DMS153 (cell line): ENCODE data around the gene UVSSA.
"Not testable (repeated sequence)": the region's sequence is repeated elsewhere in the genome, so short reads cannot be mapped to it uniquely, and the experiment has no call there.

Source experiments
- DNase-seq: peaks from one replicate; lab custom pipeline; 2025; lab: John Stamatoyannopoulos, UW

The UVSSA gene

GRCh38 chr4:1376841-1377605 lies 30.0 kb downstream of the UVSSA start:
- DNase-seq: no peak

- no peak for DNase-seq
Observed at GRCh38 chr4:1377606-1378261, 30.7 kb downstream of the UVSSA start.

- DNase-seq: no peak
Observed at GRCh38 chr4:1378559-1379231, 31.7 kb downstream of the UVSSA start.

- no peak for DNase-seq
Observed at GRCh38 chr4:1379351-1379781, 32.4 kb downstream of the UVSSA start.

- no peak for DNase-seq
Observed at GRCh38 chr4:1379801-1380331, 32.9 kb downstream of the UVSSA start.

- DNase-seq: no peak
Observed at GRCh38 chr4:1380368-1381151, 33.6 kb downstream of the UVSSA start.

- no peak for DNase-seq
Observed at GRCh38 chr4:1381181-1381621, 34.2 kb downstream of the UVSSA start.

- DNase-seq: no peak
Observed at GRCh38 chr4:1381944-1382541, 35.0 kb downstream of the UVSSA start.

- no peak for DNase-seq
Observed at GRCh38 chr4:1382776-1383727, 36.0 kb downstream of the UVSSA start.

- no peak for DNase-seq
Observed at GRCh38 chr4:1383728-1384591, 37.0 kb downstream of the UVSSA start.

- no peak for DNase-seq
Observed at GRCh38 chr4:1384675-1385372, 37.8 kb downstream of the UVSSA start.

- DNase-seq: no peak
Observed at GRCh38 chr4:1385373-1386340, 38.6 kb downstream of the UVSSA start.

- DNase-seq: not testable (repeated sequence)
Observed at GRCh38 chr4:1393363-1393762, 46.4 kb downstream of the UVSSA start.

- DNase-seq: no peak
Observed at GRCh38 chr4:1393866-1394265, 46.9 kb downstream of the UVSSA start.

GRCh38 chr4:1394554-1395388 lies 47.8 kb downstream of the UVSSA start:
- not testable (repeated sequence) for DNase-seq

GRCh38 chr4:1395389-1395820 lies 48.4 kb downstream of the UVSSA start:
- DNase-seq: not testable (repeated sequence)
